GM12878 (cell line): Measurements from ENCODE around the gene GGA2.

Experiments used
- CEBPB ChIP-seq, 2 experiments: fragments of 150-350 bp in 1 of 2; IDR thresholded peaks; 2 replicates each; pipeline ENCODE4 v1.6.1; 2012 to 2014; ENCODE audit warnings: low read depth in 2 of 2, low read length in 2 of 2, borderline replicate concordance in 1 of 2, inconsistent platforms in 1 of 2
- CHD2 ChIP-seq: IDR thresholded peaks from 2 replicates; pipeline ENCODE4 v1.6.1; 2011; ENCODE audit warnings: low read depth, low read length, improper control_type of control experiment, borderline replicate concordance
- JUND ChIP-seq: IDR thresholded peaks from 2 replicates; pipeline ENCODE4 v1.6.1; 2012; ENCODE audit warnings: low read depth, mild to moderate bottlenecking, low read length, improper control_type of control experiment, moderate library complexity
- POLR2AphosphoS5 ChIP-seq: IDR thresholded peaks from 2 replicates; pipeline ENCODE4 v1.6.1; 2011; ENCODE audit warnings: mild to moderate bottlenecking, low read length, inconsistent platforms
- RAD21 ChIP-seq: IDR thresholded peaks from 2 replicates; pipeline ENCODE4 v1.6.1; 2011; ENCODE audit warnings: mild to moderate bottlenecking, low read depth, low read length, moderate library complexity; ENCODE audit not compliant: insufficient read depth
- RUNX3 ChIP-seq: IDR thresholded peaks from 2 replicates; pipeline ENCODE4 v1.6.1; 2012; ENCODE audit warnings: low read length, inconsistent platforms

- TF ChIP-seq RUNX3 (no peak), CEBPB (IDR thresholded peaks at IDR 0.05; ENCODE audit: borderline replicate concordance in 1 of 2, low read depth in 2 of 2, low read length in 2 of 2) (no peak), POLR2AphosphoS5 (no peak), RAD21 (no peak), CHD2 (no peak), JUND (no peak)
Measured at GRCh38 chr16:23436951-23437350, 73.3 kb downstream of the GGA2 start.
